RWPE2 (cell line): ENCODE results near the gene MYO5B.
"Not testable (repeated sequence)": the region's sequence is repeated elsewhere in the genome, so short reads cannot be mapped to it uniquely, and the experiment has no call there.

Experiments used
- ATAC-seq: fragments of 200-7000 bp; cut with Tn5 transposase; 3 replicates; pipeline ENCODE4 v1.9.1; 2021; ENCODE audit warnings: low read depth
- DNase-seq: peaks from one replicate; pipeline ENCODE4 v3.0.0-alpha.2; 2020; ENCODE audit warnings: low spot score
- H3K27ac ChIP-seq: fragments of 450-650 bp; 2 replicates; pipeline ENCODE4 v1.5.1; 2017; ENCODE audit warnings: mild to moderate bottlenecking; ENCODE audit not compliant: poor library complexity, severe bottlenecking
- H3K27me3 ChIP-seq: fragments of 250-450 bp; sonication (Bioruptor Pico); 2 replicates; pipeline ENCODE4 v1.5.1; 2021; ENCODE audit warnings: mild to moderate bottlenecking, moderate library complexity; ENCODE audit not compliant: insufficient read depth, poor library complexity, severe bottlenecking
- H3K36me3 ChIP-seq: fragments of 250-450 bp; sonication (Bioruptor Pico); 2 replicates; pipeline ENCODE4 v1.5.1; 2020; ENCODE audit warnings: low read depth, mild to moderate bottlenecking, moderate library complexity
- H3K4me1 ChIP-seq: fragments of 250-450 bp; sonication (Bioruptor Pico); 2 replicates; pipeline ENCODE4 v1.5.1; 2021; ENCODE audit warnings: mild to moderate bottlenecking, moderate library complexity; ENCODE audit not compliant: insufficient read depth, poor library complexity, severe bottlenecking
- H3K4me3 ChIP-seq: fragments of 250-450 bp; sonication (Bioruptor Pico); 2 replicates; pipeline ENCODE4 v1.5.1; 2021; ENCODE audit warnings: mild to moderate bottlenecking, moderate library complexity; ENCODE audit not compliant: severe bottlenecking
- H3K9me3 ChIP-seq: fragments of 250-450 bp; sonication (Bioruptor Pico); 2 replicates; pipeline ENCODE4 v1.5.1; 2021; ENCODE audit warnings: mild to moderate bottlenecking, moderate library complexity; ENCODE audit not compliant: severe bottlenecking
- TF ChIP-seq, protein P1 (sequence below): fragments of 450-650 bp; IDR thresholded peaks from one replicate; pipeline ENCODE4 v1.5.1; 2017; ENCODE audit warnings: mild to moderate bottlenecking, moderate library complexity; ENCODE audit not compliant: poor library complexity, severe bottlenecking

The MYO5B gene

DNA sequence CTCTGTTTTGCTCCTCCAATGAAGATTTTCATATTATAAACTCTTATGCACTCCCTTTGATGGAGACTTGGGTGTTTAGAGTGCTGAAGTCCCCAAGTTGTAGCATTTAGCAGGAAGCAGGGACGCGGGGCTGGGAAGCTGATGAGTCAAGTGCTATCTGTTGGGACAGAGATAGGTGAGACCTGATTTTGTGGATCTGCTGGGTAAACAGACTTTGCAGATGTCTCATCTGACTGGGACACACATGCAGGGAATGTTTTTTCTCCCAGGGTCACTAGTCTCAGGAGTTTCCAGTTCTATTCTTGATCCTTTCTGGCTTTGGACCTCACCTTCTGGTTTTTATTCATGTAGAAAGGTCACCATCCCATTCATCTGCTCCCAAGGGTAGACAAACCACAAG lies 301.9 kb downstream of the MYO5B start:
- Histone ChIP-seq H3K27ac (peak overlapping the region; percentile 42), H3K36me3 (no peaks in the 10 kb centered on the region), H3K9me3 (no peaks in the 10 kb centered on the region), H3K27me3 (no peaks in the 10 kb centered on the region), H3K4me1 (peaks cover 13% of the 10 kb centered on the region), H3K4me3 (no peak overlapping the region)
- ATAC-seq (0 out of 3 replicates have a peak, but pooled peaks have one; percentile 12), DNase-seq (no peak)
- TF ChIP-seq, protein P1, sequence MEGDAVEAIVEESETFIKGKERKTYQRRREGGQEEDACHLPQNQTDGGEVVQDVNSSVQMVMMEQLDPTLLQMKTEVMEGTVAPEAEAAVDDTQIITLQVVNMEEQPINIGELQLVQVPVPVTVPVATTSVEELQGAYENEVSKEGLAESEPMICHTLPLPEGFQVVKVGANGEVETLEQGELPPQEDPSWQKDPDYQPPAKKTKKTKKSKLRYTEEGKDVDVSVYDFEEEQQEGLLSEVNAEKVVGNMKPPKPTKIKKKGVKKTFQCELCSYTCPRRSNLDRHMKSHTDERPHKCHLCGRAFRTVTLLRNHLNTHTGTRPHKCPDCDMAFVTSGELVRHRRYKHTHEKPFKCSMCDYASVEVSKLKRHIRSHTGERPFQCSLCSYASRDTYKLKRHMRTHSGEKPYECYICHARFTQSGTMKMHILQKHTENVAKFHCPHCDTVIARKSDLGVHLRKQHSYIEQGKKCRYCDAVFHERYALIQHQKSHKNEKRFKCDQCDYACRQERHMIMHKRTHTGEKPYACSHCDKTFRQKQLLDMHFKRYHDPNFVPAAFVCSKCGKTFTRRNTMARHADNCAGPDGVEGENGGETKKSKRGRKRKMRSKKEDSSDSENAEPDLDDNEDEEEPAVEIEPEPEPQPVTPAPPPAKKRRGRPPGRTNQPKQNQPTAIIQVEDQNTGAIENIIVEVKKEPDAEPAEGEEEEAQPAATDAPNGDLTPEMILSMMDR = no peak

DNA sequence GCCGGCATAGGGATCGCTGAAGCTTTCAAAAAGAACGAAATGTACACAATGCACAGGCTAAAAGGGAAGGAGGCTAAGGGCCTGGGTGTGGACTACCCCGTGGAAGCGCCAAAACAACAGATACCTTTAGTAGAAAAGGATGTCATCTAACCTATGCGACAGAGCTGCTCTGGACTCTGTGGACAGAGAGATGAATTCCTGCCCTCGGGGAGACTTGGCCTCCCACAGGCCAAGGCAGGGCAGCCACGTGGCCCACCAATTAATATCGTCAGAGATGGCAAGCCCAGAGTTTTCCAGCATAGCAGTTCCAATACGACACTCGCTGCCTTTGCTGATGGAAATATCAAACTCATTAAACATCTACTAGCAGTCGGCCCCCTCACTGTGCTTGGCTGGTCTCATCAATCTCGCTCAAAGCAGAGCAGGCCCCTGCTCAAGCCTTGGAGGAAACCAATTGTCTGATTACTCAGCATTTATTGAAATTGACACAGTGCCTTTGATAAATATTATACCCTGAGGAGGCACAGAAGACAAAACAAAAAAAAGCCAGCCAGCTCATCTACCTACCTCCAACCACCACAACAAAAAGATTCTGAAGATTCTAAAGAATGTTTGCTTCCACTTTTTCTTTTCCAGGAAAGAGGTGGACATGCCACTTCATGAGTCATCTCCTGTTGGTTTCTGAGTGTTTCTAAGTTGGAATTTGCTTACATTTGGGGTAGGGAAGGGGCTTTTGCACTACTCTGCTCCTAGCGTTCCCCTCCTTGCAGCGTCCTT lies 302.6 kb downstream of the MYO5B start:
- no peaks in the 10 kb centered on the region for H3K9me3 ChIP-seq
- DNase-seq (no peak), ATAC-seq (peak; percentile 73)
- TF ChIP-seq, protein P1 = no peak
- peaks cover 13% of the 10 kb centered on the region for H3K4me1 ChIP-seq
- H3K27me3 ChIP-seq = no peaks in the 10 kb centered on the region
- no peak overlapping the region for H3K4me3 ChIP-seq
- H3K36me3 ChIP-seq = no peaks in the 10 kb centered on the region
- H3K27ac ChIP-seq = peak overlapping the region; percentile 42

DNA sequence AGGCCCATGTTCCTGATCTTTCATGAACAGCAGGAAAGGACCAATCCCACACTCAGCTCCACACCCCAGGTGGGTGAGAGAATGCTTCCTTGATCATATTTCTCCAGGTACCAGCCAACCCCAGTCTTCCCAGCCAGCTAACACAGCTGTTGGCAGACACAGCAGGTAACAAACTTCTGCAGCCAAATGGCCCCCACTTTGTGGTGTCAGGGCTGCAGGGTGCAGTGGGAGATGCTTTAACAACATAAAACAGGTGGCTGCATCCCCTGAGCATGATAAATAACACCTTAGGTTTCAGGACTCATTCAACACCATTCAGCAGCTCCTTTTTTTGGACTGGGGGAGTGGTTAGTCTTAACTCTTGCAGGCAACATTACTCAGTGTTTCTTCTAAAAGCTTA lies 304.9 kb downstream of the MYO5B start:
- H3K4me3 ChIP-seq = no peak overlapping the region
- H3K9me3 ChIP-seq = no peaks in the 10 kb centered on the region
- TF ChIP-seq, protein P1 = no peak
- H3K27me3 ChIP-seq = no peaks in the 10 kb centered on the region
- DNase-seq (no peak), ATAC-seq (no peak)
- H3K27ac ChIP-seq = no peak overlapping the region
- peaks cover 13% of the 10 kb centered on the region for H3K4me1 ChIP-seq
- no peaks in the 10 kb centered on the region for H3K36me3 ChIP-seq

DNA sequence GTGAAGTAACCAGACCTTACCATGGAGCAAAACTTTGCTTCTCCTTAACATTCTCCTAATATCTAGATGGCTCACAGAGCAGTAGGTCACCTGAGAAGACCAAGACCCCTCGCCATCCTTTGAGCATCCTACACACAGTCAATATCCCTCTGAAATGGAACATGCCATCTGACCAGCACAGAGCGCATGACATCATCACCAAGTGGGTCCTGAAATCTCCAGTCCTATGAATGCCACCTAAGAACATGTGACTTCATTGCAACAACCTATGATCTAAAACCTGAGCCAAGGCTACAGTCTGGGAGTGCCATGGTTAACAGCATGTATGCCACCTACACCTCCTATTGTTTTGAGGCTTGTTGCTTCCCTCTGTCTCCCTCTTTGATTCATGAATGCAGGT lies 305.4 kb downstream of the MYO5B start:
- not testable (repeated sequence) for DNase-seq, H3K4me3 ChIP-seq, H3K27ac ChIP-seq, ATAC-seq, H3K9me3 ChIP-seq, H3K36me3 ChIP-seq, H3K27me3 ChIP-seq
- peaks cover 13% of the 10 kb centered on the region for H3K4me1 ChIP-seq

DNA sequence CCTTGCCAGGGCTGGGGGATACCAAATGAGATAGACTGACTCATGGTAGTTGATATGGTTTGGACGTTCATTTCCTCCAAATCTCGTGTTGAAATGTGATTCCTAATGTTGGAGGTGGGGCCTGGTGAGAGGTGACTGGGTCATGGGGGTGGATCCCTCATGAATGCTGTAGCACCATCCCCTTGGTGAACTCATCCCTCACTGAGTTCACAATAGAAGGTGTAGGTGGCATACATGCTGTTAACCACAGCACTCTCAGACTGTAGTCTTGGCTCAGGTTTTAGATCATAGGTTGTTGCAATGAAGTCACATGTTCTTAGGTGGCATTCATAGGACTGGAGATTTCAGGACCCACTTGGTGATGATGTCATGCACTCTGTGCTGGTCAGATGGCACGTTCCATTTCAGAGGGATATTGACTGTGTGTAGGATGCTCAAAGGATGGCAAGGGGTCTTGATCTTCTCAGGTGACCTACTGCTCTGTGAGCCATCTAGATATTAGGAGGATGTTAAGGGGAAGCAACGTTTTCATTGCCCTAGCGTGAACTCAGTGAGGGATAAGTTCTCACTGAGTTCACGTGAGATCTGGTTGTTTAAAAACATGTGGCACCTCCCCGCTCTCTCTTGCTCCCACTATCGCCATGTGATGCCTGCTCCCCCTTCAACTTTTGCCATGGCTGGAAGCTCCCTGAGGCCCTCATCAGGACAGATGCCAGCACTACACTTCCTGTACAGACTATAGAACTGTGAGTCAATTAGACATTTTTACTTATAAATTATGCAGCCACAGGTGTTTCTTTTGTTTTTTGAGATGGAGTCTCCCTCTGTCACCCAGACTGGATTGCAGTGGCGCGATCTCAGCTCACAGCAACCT lies 307.8 kb downstream of the MYO5B start:
- ATAC-seq = peak; percentile 55
- peaks cover 4% of the 10 kb centered on the region for H3K4me1 ChIP-seq
- TF ChIP-seq, protein P1 = no peak
- no peak for DNase-seq
- H3K36me3 ChIP-seq = no peaks in the 10 kb centered on the region
- no peak overlapping the region for H3K4me3 ChIP-seq
- no peak overlapping the region for H3K27ac ChIP-seq
- H3K27me3 ChIP-seq = no peaks in the 10 kb centered on the region
- H3K9me3 ChIP-seq = no peaks in the 10 kb centered on the region
